GM21528 (cell line): ENCODE measurements around the gene VSIG2.

Source experiments
- ATAC-seq: cut with Tn5 transposase; IDR thresholded peaks from one replicate; pipeline ENCODE4 v1.9.1; 2021; ENCODE audit warnings: mild to moderate bottlenecking, moderate library complexity; ENCODE audit not compliant: unreplicated experiment, low FRiP score

The VSIG2 gene

DNA sequence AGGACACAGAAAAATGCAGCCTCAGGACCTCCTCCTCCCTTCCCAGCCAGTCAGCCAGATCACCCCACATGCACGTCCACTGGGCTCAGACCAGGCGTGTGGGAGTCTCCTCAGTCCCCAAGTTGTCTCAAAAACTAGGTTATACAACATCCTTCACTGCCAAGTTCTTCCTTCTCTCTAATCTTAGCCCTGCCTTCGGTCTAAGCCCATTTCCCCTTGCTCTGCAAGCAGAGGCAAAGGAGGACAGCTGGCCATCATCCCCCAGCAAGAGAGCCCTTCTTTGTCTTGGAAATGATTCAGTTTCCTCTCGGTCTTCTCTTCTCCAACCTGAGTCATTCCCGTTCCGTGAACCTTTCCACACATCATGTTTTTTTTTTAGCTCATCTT lies 26.3 kb downstream of the VSIG2 start:
- ATAC-seq = peak; percentile 9

DNA sequence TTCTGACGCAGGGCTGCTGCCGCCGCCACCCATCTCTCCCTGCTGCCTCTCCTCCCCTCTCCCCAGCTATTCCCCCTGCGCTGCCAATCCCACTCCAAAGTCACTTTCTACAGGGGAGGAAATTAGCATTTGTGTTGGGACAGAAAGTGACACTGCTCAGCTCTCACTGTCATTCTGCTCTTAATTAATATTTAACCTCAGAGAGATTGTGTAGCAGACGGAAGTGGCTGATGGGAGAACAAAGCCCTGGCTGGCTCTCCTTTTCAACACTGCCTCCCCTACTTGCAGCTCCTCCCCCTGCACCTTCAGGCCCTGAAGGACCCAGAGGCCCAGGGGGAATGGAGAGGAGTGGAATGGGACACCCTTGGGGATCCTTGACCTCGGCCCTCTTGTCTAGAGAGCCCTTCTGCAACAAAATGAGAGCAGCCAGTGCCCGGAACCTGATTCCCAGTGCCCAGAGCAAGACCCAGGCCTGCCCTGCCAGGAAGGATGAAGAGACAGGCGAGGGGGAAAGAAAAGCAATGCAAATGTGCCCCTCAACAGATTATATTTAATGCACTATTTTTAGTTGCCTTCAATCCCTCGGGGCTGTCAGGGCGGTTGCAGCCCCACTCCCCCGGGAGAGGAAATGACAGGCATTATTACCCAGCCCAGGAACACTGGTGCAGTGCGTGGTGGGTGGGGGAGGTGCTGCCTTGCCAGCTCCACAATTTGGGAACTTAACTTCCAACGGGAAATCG lies 26.9 kb downstream of the VSIG2 start:
- ATAC-seq = peak; percentile 92

DNA sequence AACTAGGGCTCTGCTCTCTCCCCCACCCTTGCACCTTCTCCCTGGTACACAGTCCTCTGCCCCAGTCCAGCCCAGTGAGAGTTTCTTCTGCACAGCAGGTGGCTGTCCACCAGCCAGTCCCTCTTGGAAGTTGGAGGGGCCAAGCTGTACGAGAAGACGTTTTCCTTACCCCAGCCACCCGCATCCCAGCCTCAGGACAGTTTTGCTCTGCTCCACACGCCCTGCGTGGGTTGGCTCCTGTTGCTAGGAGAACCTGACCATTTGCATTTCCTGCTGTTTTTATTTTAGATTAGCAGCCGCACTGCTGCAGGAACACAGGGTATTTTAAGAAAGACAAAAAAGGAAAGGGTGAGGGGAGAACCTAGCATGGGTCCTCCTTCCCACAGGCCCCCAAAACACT lies 29.9 kb downstream of the VSIG2 start:
- no peak for ATAC-seq

DNA sequence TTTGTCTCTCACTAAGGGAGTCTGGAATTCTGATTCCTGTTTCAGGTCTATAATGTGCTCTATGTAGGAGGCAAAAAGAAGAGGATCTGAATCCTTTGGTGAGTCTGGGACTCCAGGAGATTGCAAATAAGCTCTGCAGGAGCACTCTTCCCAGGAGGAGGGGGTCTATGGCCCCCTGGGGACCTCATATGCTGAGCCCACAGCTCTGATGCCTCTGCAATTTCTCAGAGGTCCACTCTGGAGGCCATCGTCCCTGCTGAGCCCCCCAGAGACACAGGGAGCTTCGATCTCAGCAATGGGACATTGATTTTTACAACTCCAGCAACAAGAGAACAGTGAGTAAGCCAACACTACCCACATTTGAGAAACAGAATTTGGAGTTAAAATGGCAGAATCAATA lies 32.5 kb downstream of the VSIG2 start:
- no peak for ATAC-seq

DNA sequence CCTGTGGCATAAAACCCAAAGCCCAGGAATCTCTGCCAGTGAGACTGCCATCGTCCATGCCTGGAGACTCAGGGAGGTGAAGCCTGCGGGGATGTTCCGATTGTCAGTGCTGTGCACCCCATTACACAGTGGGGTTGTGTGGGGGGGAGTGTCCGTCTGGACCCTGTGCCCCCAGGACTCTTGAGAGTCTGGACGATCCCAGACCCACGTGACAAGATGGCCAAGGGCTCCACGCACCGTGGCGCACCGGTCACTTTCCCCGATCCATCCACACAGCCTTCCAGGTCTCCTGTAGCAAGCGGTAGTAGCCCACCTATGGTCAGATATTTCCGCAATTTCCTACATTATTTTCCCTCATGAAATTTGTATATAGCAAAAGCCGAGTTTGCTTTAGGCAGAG lies 33.3 kb downstream of the VSIG2 start:
- no peak for ATAC-seq

DNA sequence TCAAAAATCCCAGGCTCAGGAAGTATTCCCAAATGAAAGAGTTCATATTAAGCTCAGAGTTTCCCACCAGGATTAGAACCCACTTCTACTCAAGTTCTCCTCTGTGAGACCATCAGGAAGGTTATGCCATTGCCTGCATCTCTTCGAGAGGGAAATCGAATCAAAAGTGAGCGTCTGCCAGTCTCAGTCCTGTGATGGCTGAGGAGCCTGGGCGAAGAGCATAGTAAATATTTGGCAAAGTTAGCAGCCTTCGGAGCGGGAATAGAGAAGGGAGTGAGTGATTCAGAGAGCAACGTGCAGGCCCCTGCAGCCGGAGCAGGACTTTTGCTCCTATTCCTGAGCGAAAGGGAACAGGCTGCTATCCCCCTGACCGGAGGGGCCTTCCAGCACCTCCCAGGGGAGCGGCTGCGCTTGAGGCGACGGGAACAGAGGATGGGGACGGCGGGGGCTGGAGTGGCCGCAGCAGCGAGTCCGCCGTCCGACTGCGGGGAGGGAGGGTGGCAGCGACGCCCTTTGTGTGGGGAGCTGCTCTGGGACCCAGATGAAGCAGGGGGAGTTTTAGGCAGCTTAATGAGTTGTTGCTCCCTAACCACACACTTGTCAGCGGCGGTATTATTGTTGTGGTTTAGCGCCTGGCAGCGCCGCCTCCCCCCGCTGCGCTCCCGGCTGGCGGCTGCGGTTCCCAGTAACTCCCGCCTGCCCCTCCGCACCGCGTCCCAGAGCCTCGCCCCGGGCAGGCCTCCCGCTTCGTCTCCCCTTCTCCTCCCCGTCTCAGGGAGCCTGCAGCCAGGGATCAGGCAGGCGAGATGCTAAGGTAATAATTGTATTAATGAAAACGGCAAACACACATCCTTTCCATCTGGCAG lies 34.0 kb downstream of the VSIG2 start:
- ATAC-seq = no peak

DNA sequence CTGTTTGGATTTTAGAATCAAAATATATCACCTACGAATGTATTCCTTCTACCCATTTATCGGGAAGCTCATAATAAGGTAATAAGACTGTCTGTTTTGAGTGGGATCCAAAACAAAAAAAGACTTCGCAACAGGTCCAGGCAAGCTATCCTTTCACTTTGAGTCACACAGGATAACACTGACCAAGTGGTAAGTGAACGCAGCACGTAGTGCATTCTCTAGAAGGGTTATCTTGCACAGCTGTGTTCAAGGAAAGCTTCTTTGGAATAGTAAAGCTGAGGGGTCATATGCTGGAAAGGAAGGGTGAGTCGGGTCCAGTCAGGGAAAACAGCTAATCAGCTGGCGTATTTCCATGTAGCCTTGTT lies 34.7 kb downstream of the VSIG2 start:
- ATAC-seq = no peak

DNA sequence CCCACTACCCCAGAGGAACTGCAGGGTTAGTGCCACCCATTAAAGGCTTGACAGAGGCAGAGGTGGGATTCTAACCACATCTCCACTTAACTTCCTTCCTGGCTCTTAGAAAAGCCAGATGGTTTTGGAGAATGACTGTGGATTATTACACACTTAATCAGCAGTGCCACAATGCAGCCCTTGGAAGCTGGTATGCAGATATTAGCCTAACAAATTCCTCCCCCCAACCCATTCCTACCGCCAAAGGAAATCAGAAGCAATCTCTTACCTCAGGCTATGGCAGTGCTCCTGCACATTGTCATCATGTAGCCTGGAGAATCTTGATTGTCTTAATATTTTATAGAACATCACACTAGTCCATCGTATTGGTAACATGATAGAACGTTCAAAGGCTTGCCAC lies 35.5 kb downstream of the VSIG2 start:
- no peak for ATAC-seq

DNA sequence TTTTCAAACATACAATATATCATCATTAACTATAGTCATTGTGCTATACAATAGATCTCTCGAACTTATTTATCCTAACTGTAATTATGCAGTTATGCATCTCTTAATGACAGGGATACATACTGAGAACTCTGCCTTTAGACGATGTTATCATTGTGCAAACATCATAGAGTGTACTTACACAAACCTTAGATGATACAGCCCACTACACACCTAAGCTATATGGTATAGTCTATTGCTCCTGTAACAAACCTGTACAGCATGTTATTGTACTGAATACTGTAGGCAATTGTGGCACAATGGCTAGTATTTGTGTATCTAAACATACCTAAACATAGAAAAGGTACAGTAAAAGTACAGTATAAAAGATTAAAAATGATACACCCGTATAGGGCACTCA lies 39.7 kb downstream of the VSIG2 start:
- ATAC-seq = no peak

DNA sequence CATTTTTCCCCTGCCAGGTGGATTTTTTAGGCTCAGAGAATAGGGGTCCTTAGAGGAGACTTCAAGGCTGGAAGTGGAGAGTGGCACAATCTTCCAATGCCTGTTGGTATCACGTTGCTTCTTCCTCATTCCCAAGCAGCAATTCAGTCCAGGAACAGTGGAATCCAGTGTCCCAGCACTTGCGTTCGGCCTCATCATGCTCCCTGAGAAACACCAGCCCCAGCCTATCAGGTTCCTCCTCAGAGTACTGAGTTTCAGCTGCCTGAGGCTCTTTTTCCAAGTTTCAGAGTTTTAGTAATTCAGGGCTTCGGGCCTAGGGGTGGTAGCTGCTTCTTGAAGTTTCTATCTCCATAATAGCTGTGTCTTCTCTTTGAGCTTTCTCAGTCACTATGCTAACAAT lies 44.2 kb downstream of the VSIG2 start:
- no peak for ATAC-seq

DNA sequence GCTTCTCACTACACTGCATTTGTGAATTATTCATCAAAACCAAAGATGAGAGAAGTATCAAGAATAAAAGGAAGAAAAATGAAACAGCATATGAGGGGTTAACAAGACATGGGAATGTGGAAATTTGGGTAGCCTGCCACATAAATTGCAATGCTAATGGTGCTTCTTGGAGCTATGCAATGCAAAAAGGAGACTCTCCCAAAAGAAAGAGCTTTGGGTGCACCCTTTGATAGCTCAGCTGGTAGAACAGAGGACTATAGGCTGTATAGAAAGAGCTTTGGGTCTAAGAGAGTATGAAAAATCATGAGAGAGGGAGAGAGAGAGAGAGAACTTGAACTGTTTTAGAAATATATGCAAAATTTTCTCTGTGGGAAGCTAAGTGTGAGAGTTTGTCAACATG lies 52.0 kb downstream of the VSIG2 start:
- no peak for ATAC-seq

DNA sequence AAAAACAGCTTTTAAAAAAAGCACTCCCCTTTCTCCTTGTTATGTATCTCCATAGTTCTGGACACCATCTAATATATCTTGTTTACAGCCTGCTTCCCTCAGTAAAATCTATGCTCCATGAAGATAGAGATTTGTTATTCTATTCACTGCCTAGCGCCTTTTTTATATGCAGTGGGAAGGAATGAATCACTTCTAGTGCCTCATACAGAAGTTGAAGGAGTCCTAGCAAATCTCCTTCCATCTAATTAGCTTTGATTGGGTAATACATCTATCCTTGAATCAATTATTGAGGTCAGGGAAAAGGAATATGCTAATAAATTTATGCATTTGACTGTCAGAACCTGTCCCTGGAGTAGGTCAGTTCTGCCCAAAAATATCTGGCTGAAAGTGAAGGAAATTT lies 52.5 kb downstream of the VSIG2 start:
- no peak for ATAC-seq
